ENCODE data around the gene PRKAR2B.

GRCh38 chr7:107100824-107101223, 56.3 kb downstream of the PRKAR2B start:
- TF ChIP-seq EZH2 (IDR thresholded peaks at IDR 0.05) (no peak), CTCF (IDR thresholded peaks at IDR 0.05) (no peak), EZH2phosphoT487 (IDR thresholded peaks at IDR 0.05) (no peak)

All from neural progenitor cell (in vitro differentiated cells).